Choroid plexus epithelial cell (primary cell): ENCODE data around the gene CD80.

ENCODE experiments used
- DNase-seq: peaks from one replicate; pipeline ENCODE4 v3.0.0-alpha.2; 2010; ENCODE audit warnings: low read depth
- H3K4me3 ChIP-seq: 2 replicates; pipeline ENCODE4 v1.5.1; 2011; ENCODE audit warnings: low read depth, mild to moderate bottlenecking, control low read depth, low read length, moderate library complexity
- TF ChIP-seq, protein P1 (sequence below): conservative IDR thresholded peaks from 2 replicates; pipeline ENCODE4 v1.5.1; 2011; ENCODE audit warnings: low read depth, mild to moderate bottlenecking, control low read depth, inconsistent platforms, low read length, moderate library complexity

Gene CD80

DNA sequence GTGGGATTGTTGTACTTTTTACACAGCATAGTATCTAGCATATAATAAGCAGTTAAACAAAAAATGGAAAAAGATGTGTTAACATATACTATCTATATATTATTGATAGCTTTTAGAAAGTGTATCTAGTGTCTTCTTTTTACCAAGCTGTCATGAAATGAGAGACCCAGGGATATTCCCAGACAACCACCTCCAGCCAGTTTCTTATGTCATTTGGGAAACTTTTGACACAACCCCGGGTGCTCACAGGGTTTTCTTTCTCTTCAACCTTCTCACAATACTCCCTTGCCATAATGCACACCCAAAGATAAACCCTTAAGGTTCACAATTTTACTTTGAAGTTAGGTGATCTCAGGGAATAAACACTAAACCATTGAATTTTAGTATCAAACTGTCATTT lies 33.4 kb upstream of the CD80 start:
- DNase-seq, result no peak
- no peak overlapping the region for H3K4me3 ChIP-seq
- TF ChIP-seq, protein P1, sequence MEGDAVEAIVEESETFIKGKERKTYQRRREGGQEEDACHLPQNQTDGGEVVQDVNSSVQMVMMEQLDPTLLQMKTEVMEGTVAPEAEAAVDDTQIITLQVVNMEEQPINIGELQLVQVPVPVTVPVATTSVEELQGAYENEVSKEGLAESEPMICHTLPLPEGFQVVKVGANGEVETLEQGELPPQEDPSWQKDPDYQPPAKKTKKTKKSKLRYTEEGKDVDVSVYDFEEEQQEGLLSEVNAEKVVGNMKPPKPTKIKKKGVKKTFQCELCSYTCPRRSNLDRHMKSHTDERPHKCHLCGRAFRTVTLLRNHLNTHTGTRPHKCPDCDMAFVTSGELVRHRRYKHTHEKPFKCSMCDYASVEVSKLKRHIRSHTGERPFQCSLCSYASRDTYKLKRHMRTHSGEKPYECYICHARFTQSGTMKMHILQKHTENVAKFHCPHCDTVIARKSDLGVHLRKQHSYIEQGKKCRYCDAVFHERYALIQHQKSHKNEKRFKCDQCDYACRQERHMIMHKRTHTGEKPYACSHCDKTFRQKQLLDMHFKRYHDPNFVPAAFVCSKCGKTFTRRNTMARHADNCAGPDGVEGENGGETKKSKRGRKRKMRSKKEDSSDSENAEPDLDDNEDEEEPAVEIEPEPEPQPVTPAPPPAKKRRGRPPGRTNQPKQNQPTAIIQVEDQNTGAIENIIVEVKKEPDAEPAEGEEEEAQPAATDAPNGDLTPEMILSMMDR, result no peak

DNA sequence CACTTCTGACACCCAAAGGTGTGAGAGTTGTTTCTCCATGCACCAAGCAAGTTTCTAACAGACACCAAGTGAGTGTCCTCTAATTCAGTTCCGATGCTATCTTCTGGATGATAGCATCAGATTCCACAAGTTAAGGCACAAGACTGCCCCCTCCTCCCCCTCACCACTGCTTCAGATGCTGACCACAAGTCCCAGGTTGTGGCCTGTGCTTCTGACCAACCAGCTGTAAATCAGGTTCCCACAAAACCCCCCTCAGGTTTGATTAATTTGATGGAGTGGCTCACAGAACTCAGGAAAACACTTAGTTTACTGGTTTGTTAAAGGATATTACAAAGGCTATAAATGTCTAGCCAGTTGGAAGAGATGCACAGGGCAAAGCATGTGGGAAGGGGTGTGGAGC lies 31.3 kb upstream of the CD80 start:
- TF ChIP-seq, protein P1, result no peak

DNA sequence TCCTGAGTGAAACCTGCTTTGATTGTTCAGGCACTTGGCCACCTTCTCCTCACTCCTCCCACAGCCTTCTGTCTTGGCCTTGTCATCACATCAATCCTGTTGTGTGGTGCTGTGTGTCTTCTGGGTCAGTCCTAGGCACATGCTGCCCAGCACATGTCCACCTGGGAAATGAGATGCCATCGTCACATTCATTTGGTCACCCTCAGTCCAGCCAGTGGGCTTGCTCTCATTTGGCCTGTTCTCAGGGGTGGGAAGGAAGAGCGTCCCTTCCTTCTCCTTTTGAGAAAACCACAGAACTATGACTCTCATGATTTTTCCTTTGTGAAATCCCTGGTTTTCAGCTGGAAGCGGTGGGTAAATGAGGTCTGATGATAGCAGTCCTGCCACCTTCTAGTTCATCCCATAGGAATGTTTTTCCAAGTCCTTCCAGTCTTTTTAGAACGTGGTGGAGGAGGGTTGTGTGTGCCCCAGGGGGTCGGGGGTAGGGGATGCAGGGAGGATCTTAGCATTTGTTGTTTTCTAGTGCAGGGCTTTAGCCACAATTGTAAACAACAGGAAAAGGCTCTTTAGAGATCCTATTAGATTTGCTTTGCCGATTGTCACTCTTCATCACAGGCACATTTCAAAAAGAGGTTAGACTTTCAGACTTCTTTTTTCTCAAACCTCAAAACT lies 29.8 kb upstream of the CD80 start:
- DNase-seq, result no peak

More for the DNA sequence above, 31.3 kb upstream of the CD80 start:
- no peak for DNase-seq
- H3K4me3 ChIP-seq, result no peak overlapping the region

DNA sequence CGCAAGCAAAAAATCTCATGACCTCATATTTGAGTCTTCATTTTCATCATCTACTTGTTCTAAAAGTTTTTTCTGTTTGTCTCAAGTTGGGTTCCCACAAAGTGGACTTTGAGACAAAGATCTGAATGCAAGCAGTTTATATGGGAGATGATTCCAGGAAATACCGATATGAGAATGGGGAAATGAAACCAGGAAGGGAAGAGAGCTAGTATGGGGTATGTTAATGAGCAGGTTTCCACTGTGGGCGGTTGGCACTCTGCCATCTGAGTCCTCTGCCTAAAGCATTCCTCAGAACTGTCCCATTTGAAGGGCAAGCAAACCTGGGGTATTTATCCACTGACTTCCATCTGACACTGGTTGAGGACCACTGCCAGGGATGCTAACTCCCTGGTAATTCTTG lies 28.7 kb upstream of the CD80 start:
- TF ChIP-seq, protein P1, result no peak
- no peak for DNase-seq
- H3K4me3 ChIP-seq, result no peak overlapping the region

More for the DNA sequence above, 29.8 kb upstream of the CD80 start:
- TF ChIP-seq, protein P1, result no peak
- H3K4me3 ChIP-seq, result no peak overlapping the region

DNA sequence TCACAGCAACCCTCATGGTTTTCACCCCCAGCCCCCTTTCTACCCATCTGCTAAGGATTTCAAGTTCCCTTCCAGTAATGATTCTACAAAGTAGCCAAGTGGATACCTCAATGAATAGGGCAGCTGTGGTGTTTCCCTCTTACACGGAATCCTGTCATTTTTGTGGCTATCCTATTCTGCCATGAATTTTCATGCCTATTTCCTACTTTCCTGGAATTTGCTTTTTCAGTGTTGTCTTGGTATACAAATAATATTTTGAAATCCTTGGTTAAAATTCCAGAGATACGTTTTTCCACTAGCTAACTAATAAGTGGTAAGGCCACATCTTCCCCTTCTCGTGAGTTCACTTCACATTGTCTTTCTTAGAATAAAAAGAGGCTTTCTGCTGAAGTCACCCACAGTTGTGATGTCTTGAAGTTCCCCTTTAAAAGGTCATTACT lies 27.3 kb upstream of the CD80 start:
- DNase-seq, result no peak
- H3K4me3 ChIP-seq, result no peak overlapping the region
- TF ChIP-seq, protein P1, result no peak

DNA sequence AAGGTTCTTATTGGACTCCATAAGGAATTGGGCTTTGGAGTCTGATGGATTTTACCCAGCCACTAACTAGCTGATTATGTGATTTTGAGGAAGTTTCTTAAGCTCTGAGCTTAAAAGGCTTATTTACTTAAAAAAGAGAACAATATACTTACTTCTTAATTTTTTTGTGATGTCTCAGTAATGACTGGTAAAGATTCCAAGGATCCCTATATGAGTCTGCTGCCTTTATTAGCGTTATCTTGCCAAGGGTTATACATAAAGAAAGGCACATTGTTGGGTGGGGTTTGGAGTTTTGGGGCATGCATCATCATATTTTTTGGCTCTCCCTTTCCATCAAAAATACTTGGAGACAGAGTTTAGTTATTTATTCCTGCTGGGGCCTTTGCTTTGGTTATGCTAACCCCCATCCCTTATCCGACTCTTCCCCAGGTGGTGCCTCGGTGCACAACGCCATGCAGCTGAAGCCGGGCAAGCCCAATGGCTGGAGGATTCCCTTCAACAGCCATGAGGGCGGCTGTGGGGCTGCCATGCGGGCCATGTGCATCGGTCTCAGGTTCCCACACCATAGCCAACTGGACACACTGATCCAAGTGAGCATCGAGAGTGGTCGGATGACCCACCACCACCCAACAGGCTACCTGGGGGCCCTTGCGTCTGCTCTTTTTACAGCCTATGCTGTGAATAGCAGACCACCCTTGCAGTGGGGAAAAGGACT lies 26.6 kb upstream of the CD80 start:
- DNase-seq, result no peak
- H3K4me3 ChIP-seq, result no peak overlapping the region
- TF ChIP-seq, protein P1, result no peak

DNA sequence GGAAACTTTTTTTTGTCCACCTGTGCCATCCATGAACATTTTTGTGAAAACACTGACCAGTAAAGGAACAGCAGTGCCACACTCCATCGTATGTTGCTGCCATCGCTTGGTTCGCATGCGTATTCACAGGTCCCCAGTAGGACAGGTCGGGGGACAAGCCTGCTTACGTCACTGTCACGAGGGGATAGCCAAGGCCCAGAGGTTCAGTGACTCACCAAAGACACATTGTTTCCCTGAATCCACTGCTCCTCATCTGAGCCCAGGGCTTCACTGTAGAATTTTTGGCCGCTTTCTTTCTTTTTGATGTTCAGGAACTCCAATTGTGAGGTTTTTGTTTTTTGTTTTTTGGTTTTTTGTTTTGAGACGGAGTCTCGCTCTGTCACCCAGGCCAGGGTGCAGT lies 25.8 kb upstream of the CD80 start:
- TF ChIP-seq, protein P1, result no peak
- no peak for DNase-seq
- H3K4me3 ChIP-seq, result no peak overlapping the region
